Fibroblast of villous mesenchyme (primary cell): ENCODE results near the gene OTOP2. TPM values are rescaled to one million over a fixed set of nuclear protein-coding genes. Genes with fewer than 3 reads are reported as not detected.

Experiments
- DNase-seq: peaks from one replicate; pipeline ENCODE4 v3.0.0-alpha.2; 2010; ENCODE audit warnings: low read depth
- H3K4me3 ChIP-seq: 2 replicates; pipeline ENCODE4 v1.5.1; 2011; ENCODE audit warnings: low read depth, mild to moderate bottlenecking, low read length
- total RNA-seq: library from RNA; depleted of rRNA; stranded (reverse); fragments of >200 nt; gene quantifications from 2 replicates; pipeline ENCODE4 v1.2.3, GENCODE V29; 2012
- TF ChIP-seq, protein P1 (sequence below): IDR thresholded peaks from 2 replicates; pipeline ENCODE4 v1.5.1; 2012; ENCODE audit warnings: low read depth, mild to moderate bottlenecking, low read length; ENCODE audit not compliant: insufficient read depth

Gene OTOP2
- total RNA-seq, 1 donor, result not detected

DNA sequence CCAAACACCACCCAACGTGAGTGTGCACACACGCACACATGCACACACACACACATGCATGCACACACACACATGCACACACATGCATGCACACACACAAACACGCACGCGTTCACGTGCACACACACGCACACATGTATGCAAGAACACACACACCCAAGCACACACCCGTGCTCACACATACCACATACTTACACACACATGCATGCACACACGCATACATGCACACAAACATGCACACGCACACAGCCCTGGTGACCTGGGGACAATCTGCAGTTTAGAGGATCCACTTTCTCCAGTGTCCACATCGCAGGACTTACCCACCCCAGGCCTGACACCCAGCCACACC, 7.2 kb upstream of the OTOP2 start:
- TF ChIP-seq, protein P1, sequence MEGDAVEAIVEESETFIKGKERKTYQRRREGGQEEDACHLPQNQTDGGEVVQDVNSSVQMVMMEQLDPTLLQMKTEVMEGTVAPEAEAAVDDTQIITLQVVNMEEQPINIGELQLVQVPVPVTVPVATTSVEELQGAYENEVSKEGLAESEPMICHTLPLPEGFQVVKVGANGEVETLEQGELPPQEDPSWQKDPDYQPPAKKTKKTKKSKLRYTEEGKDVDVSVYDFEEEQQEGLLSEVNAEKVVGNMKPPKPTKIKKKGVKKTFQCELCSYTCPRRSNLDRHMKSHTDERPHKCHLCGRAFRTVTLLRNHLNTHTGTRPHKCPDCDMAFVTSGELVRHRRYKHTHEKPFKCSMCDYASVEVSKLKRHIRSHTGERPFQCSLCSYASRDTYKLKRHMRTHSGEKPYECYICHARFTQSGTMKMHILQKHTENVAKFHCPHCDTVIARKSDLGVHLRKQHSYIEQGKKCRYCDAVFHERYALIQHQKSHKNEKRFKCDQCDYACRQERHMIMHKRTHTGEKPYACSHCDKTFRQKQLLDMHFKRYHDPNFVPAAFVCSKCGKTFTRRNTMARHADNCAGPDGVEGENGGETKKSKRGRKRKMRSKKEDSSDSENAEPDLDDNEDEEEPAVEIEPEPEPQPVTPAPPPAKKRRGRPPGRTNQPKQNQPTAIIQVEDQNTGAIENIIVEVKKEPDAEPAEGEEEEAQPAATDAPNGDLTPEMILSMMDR, result no peak
- no peak overlapping the region for H3K4me3 ChIP-seq
- DNase-seq, result no peak

DNA sequence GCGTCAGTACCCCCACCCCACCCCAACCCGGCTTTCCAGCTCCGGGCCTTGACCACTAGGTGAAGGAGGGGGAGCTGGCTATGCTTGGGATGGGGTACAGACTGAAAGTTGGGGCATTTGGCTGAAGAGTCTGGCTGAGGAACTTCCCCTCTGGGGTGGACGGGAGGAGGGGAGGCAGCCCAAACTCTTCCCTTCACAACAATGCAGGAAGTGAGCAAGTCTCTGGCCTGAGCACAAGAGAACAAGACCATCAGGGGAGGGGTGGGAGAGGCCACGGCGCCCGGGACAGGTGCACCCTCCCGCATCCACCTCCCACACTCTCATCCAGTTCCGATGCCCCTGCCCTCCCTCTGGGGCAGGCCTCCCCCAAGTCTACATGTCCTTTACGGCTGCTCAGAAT, 6.6 kb upstream of the OTOP2 start:
- TF ChIP-seq, protein P1, result no peak

DNA sequence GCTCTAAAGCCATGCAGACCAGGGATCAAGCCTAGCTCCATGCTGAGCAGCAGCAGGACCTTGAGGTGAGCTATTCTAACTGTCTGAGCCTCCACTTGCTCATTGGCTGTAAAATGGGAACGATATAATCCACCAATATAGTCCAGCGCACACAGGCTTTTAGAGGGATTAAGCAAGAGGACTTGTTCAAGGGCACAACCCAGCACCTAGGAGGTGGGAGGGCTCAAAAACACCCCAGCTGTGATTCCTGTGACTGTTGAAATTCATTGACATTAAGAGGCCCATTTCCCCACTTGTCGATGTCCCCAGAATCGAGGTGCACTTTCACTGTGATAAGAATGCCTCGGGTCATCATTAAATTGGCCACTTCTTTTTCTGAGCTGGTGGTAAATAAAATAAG, 5.2 kb upstream of the OTOP2 start:
- TF ChIP-seq, protein P1, result no peak
- DNase-seq, result no peak
- no peak overlapping the region for H3K4me3 ChIP-seq

More for the DNA sequence above, 6.6 kb upstream of the OTOP2 start:
- no peak for DNase-seq
- no peak overlapping the region for H3K4me3 ChIP-seq

DNA sequence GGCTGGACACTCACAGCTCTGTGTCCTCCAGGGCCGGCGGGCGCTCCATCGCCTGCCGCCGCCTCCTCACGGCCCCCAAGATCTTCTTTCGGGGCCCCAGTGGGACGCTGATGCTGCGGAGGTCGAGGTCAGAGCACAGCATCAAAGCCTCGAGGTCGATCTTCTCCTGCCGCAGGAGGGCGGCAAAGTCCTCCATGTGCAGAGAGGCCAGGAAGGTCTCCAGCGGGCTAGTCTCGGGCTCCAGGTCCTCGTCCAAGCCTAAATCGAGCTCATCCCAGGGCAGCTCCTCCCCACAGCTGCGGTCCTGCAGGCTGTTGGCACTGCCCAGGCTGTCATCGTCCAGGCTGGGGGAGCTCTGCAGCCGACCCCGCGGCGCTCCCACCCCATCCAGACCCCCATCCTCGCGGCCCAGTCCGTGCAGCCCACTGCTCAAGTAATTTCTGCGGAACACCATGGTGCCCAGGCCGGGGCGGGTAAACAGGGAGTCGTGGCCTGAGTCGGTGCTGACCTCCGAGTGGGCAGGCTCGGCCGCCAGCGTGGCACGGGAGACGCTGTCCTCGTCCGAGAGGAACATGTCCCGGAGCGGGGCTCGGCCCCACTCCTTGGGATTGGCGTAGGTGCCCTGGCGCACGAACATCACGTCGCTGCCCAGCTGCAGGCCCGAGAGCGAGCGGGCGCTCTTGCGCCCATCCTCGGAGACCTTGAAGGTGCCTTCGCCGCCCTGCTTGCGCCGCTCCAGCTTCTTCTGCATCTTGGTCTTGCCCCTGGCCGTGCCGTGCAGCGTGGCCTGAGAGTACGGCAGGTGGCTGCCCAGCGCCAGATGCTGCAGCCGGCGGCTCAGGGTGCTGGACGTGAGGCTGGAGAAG, 4.4 kb upstream of the OTOP2 start:
- TF ChIP-seq, protein P1, result peak; percentile 28
- no peak for DNase-seq
- no peak overlapping the region for H3K4me3 ChIP-seq

DNA sequence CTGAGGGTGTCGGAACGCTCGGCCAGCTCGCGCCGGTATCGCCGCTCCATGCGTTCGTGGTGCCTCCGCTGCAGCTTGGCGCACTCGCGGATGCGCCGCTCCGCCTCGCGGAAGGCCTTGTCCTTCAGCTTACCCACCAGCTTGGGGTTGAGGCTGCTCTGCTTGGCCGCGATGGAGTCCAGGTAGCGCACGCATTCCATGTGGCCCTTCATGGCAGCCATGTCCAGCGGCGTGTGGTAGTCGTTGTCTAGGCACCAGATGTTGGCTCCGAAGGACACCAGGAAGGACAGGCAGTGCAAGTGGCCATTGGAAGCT, 3.8 kb upstream of the OTOP2 start:
- TF ChIP-seq, protein P1, result no peak
- DNase-seq, result no peak
- H3K4me3 ChIP-seq, result no peak overlapping the region

DNA sequence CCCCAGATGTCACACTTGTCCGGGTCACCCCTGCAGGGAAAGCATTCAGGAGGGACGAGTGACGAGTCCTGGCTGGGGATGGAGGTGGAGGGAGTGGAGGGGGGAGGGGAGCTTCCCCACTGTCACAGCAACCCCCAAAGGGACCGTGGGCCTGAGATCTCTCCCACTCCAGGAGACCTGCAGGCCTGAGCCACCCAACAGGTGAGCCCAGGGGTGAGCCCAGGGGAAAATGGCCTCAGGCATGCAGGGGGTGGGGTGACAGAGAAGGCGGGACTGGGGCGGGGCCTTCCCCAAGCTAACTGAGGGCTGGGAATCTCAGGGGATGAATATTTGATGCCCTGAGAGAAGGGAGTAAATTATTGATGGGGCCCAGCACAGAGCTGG, 3.4 kb upstream of the OTOP2 start:
- TF ChIP-seq, protein P1, result no peak
- no peak for DNase-seq
- H3K4me3 ChIP-seq, result no peak overlapping the region

DNA sequence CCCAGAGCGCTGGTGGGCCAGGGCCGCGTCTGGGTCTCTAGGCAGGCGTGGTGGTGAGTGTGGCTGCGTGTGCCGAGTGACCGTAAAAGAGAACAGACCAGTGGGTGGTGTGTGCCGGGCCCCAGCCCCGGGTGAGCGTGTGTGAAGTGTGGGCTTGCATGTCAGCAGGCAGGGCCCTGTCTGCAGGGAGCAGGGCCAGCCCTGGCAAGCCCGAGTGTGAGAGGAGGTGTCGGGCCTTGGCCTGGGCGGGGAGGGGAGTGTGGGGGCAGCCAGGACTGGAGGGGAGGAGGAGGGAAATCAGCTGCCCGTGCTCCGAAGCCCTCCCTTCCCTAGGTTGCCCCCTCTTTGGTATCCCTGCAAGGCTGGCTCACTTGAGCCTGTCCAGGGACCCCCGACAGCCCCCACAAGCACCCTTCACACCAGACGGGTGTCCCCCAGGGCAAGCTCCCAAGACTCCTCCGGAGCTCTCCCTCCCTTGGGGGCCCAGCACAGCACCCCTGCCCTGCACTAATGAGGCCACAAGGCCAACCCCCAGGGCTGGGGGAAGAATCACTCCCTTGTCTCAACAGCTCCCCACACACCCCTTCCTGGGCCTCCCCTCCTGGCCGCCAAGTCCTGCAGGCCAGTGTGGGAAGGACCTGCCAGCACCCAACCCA, 2.9 kb upstream of the OTOP2 start:
- H3K4me3 ChIP-seq, result no peak overlapping the region
- TF ChIP-seq, protein P1, result no peak
- no peak for DNase-seq
